Measurements from ENCODE around the gene NOP10. TPM values are rescaled to one million over a fixed set of nuclear protein-coding genes. Genes with fewer than 3 reads are reported as not detected.

The NOP10 gene
- total RNA-seq, 1 donor from 2014 or later, result 191 TPM

DNA sequence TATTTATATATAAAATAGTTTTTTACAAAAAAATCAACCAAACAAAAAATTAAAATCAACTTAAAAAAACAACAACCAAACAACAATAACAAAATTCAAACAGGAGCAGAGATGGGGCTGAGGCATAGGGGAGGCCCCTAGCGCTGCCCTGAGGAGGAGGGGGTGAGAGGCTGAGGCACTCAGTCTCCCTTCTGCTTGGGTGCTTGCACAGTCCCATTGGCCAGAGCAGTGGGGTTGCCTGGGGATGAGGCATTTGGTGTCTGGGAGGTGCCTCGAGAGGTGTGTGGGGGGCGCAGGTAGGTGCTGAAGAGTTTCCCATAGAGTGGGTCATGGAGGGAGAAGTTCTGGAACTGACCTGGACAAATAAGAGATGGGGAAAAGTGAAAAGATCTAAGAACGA is 16.0 kb upstream of the NOP10 start:
- Mint-ChIP-seq H3K9me3 (ENCODE audit: unreplicated experiment) (no peaks in the 10 kb centered on the region), H3K36me3 (ENCODE audit: low read depth, unreplicated experiment) (peaks cover 17% of the 10 kb centered on the region), H3K4me3 (ENCODE audit: unreplicated experiment) (peak overlapping the region; percentile 7), H3K27me3 (ENCODE audit: unreplicated experiment) (peaks cover 4% of the 10 kb centered on the region), H3K27ac (ENCODE audit: unreplicated experiment) (no peak overlapping the region), H3K4me1 (ENCODE audit: unreplicated experiment) (no peaks in the 10 kb centered on the region)
- TF ChIP-seq, protein P1, sequence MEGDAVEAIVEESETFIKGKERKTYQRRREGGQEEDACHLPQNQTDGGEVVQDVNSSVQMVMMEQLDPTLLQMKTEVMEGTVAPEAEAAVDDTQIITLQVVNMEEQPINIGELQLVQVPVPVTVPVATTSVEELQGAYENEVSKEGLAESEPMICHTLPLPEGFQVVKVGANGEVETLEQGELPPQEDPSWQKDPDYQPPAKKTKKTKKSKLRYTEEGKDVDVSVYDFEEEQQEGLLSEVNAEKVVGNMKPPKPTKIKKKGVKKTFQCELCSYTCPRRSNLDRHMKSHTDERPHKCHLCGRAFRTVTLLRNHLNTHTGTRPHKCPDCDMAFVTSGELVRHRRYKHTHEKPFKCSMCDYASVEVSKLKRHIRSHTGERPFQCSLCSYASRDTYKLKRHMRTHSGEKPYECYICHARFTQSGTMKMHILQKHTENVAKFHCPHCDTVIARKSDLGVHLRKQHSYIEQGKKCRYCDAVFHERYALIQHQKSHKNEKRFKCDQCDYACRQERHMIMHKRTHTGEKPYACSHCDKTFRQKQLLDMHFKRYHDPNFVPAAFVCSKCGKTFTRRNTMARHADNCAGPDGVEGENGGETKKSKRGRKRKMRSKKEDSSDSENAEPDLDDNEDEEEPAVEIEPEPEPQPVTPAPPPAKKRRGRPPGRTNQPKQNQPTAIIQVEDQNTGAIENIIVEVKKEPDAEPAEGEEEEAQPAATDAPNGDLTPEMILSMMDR (IDR thresholded peaks at IDR 0.05; ENCODE audit: unreplicated experiment), result no peak
- DNase-seq (ENCODE audit: low spot score), result no peak

DNA sequence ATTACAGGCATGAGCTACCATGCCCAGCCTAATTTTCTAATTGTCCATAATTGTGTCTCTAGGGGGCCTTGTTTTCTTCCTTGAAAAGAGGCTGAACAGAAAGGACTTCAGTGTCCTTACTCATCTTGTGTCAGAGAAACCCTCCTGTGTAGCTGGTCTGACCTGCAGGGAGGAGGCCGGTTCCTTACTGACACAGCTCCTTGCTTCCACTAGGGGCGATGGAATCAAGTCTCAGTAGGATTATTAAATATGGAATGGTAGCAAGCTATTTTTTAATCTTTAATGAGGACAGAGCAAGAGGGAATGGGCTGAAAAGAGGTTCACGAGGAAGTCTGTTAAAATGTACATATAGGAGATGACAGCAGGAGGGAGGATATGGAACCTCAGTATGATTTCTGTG is 15.4 kb upstream of the NOP10 start:
- H3K4me3 Mint-ChIP-seq (ENCODE audit: unreplicated experiment), result no peak overlapping the region
- H3K27ac Mint-ChIP-seq (ENCODE audit: unreplicated experiment), result no peak overlapping the region
- TF ChIP-seq, protein P1 (IDR thresholded peaks at IDR 0.05; ENCODE audit: unreplicated experiment), result no peak
- no peaks in the 10 kb centered on the region for H3K9me3 Mint-ChIP-seq (ENCODE audit: unreplicated experiment)
- peaks cover 17% of the 10 kb centered on the region for H3K36me3 Mint-ChIP-seq (ENCODE audit: low read depth, unreplicated experiment)
- H3K4me1 Mint-ChIP-seq (ENCODE audit: unreplicated experiment), result no peaks in the 10 kb centered on the region
- peaks cover 4% of the 10 kb centered on the region for H3K27me3 Mint-ChIP-seq (ENCODE audit: unreplicated experiment)
- DNase-seq (ENCODE audit: low spot score), result no peak

DNA sequence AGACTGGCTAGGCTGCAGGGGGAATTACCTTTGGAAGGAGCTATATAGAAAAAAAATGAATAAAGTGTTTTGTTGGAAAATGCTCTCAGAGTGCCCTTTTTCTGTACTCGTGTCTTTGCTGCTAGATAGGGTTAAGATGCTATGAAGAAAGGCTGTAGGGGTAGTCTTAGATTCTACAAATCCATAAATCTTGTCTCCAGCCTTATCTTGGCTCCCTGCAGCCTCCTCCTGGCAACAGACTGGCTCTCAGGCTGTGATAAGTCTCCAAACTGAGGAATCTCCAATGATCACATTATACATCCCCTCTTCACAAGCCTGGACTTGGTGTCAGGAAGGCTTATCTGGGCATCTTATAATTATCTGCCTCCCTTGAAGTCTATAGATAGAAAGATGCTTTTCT is 14.7 kb upstream of the NOP10 start:
- no peak for DNase-seq (ENCODE audit: low spot score)
- Mint-ChIP-seq H3K4me3 (ENCODE audit: unreplicated experiment) (peak overlapping the region; percentile 25), H3K4me1 (ENCODE audit: unreplicated experiment) (no peaks in the 10 kb centered on the region), H3K27ac (ENCODE audit: unreplicated experiment) (no peak overlapping the region), H3K9me3 (ENCODE audit: unreplicated experiment) (no peaks in the 10 kb centered on the region), H3K36me3 (ENCODE audit: low read depth, unreplicated experiment) (peaks cover 17% of the 10 kb centered on the region), H3K27me3 (ENCODE audit: unreplicated experiment) (peaks cover 4% of the 10 kb centered on the region)
- TF ChIP-seq, protein P1 (IDR thresholded peaks at IDR 0.05; ENCODE audit: unreplicated experiment), result no peak

DNA sequence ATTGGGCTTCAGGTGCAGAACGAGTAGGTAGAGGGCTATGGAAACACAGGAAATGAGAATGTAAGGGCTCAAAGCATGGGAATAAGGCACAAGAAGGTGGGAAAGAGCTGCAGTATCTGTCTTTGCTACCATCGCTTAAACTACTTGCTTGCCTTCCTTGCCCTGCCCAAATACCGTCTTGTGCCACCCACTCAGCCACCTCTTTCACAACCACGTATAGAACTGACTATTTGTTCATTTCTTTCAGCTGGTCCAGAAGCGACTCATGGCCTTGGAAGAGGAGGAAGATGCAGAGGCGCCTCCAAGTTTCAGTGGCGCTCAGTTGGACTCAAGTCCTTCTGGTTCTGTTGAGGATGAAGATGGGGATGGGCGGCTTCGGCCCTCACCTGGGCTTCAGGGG is 12.3 kb upstream of the NOP10 start:
- Mint-ChIP-seq H3K27me3 (ENCODE audit: unreplicated experiment) (peaks cover 2% of the 10 kb centered on the region), H3K4me3 (ENCODE audit: unreplicated experiment) (no peak overlapping the region), H3K4me1 (ENCODE audit: unreplicated experiment) (no peaks in the 10 kb centered on the region), H3K9me3 (ENCODE audit: unreplicated experiment) (no peaks in the 10 kb centered on the region), H3K27ac (ENCODE audit: unreplicated experiment) (no peak overlapping the region), H3K36me3 (ENCODE audit: low read depth, unreplicated experiment) (peaks cover 11% of the 10 kb centered on the region)
- TF ChIP-seq, protein P1 (IDR thresholded peaks at IDR 0.05; ENCODE audit: unreplicated experiment), result no peak
- no peak for DNase-seq (ENCODE audit: low spot score)

DNA sequence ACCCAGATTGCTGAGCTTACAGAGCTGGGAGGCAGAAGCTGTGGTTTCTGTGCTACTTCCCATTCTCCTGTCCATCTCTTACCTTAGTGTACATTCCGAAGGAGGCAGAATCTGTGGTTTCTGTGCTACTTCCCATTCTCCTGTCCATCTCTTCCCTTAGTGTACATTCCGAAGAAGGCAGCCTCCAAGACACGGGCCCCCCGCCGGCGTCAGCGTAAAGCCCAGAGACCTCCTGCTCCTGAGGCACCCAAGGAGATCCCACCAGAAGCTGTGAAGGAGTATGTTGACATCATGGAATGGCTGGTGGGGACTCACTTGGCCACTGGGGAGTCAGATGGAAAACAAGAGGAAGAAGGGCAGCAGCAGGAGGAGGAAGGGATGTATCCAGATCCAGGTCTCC is 11.3 kb upstream of the NOP10 start:
- Mint-ChIP-seq H3K4me1 (ENCODE audit: unreplicated experiment) (no peaks in the 10 kb centered on the region), H3K9me3 (ENCODE audit: unreplicated experiment) (no peaks in the 10 kb centered on the region), H3K4me3 (ENCODE audit: unreplicated experiment) (no peak overlapping the region), H3K27ac (ENCODE audit: unreplicated experiment) (no peak overlapping the region), H3K27me3 (ENCODE audit: unreplicated experiment) (no peaks in the 10 kb centered on the region), H3K36me3 (ENCODE audit: low read depth, unreplicated experiment) (peaks cover 11% of the 10 kb centered on the region)
- DNase-seq (ENCODE audit: low spot score), result no peak
- TF ChIP-seq, protein P1 (IDR thresholded peaks at IDR 0.05; ENCODE audit: unreplicated experiment), result no peak
